Activated naive CD8-positive, alpha-beta T cell treated with anti-CD3 and anti-CD28 coated beads, Interleukin-2, amount 10 ng/mL, durations not matched to agents 7 days and 5 days (primary cell): ENCODE measurements around the gene CYP3A7. TPM values are rescaled to one million over a fixed set of nuclear protein-coding genes. Genes with fewer than 3 reads are reported as not detected.
A peak's percentile ranks its signal among the peaks of the same experiment; 100 is the strongest.
"Not testable (repeated sequence)": the region's sequence is repeated elsewhere in the genome, so short reads cannot be mapped to it uniquely, and the experiment has no call there.

Experiments used
- ATAC-seq: fragments of 150-1000 bp; cut with Tn5 transposase; one replicate; pipeline ENCODE4 v1.10.0; 2021; ENCODE audit warnings: low read depth, moderate library complexity
- POLR2A ChIA-PET: fragments of 350-600 bp; sonication (Branson Sonifier 250); formaldehyde crosslinking; loops from one replicate; lab custom pipeline; 2021; ENCODE audit warnings: antibody characterized with exemption; lab: Charles Lee
- DNase-seq: peaks from one replicate; pipeline ENCODE4 v3.0.0; 2021
- H3K27ac Mint-ChIP-seq: one replicate; pipeline ENCODE4 v1.8.0; 2022; ENCODE audit warnings: mild to moderate bottlenecking, mixed read lengths
- H3K27me3 Mint-ChIP-seq: one replicate; pipeline ENCODE4 v1.8.0; 2022; ENCODE audit warnings: mild to moderate bottlenecking, moderate library complexity, mixed read lengths
- H3K36me3 Mint-ChIP-seq: one replicate; pipeline ENCODE4 v1.8.0; 2021; ENCODE audit warnings: mild to moderate bottlenecking, mixed read lengths
- H3K4me1 Mint-ChIP-seq: one replicate; pipeline ENCODE4 v1.8.0; 2021; ENCODE audit warnings: mixed read lengths
- H3K4me3 Mint-ChIP-seq: one replicate; pipeline ENCODE4 v1.8.0; 2022; ENCODE audit warnings: mild to moderate bottlenecking, moderate library complexity, mixed read lengths
- H3K9me3 Mint-ChIP-seq: one replicate; pipeline ENCODE4 v1.8.0; 2021; ENCODE audit warnings: mixed read lengths
- total RNA-seq, 2 experiments: library from RNA; stranded (reverse); gene quantifications; one replicate each; pipeline ENCODE4 v1.2.3, GENCODE V29; 2021

Gene CYP3A7
- total RNA-seq, 2 experiments from 2014 or later = not detected

DNA sequence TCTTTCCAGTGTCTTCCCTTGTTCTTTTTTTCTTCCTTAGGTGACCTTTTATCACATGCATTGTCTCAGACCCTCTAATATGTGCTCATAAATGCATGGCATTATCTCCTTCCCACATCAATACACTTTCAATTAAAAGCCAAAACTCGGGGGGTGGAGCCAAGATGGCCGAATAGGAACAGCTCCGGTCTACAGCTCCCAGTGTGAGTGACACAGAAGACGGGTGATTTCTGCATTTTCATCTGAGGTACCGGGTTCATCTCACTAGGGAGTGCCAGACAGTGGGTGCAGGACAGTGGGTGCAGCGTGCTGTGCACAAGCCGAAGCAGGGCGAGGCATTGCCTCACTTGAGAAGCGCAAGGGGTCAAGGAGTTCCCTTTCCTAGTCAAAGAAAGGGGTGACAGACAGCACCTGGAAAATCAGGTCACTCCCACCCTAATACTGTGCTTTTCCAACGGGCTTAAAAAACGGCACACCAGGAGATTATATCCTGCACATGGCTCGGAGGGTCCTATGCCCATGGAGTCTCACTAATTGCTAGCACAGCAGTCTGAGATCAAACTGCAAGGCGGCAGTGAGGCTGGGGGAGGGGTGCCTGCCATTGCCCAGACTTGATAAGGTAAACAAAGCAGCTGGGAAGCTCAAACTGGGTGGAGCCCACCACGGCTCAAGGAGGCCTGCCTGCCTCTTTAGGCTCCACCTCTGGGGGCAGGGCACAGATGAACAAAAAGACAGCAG lies 49.0 kb downstream of the CYP3A7 start:
- H3K27ac Mint-ChIP-seq, H3K4me3 Mint-ChIP-seq, ATAC-seq, DNase-seq, H3K27me3 Mint-ChIP-seq, H3K4me1 Mint-ChIP-seq, POLR2A ChIA-PET: not testable (repeated sequence)
- H3K36me3 Mint-ChIP-seq = peaks cover 12% of the 10 kb centered on the region
- peaks cover 11% of the 10 kb centered on the region for H3K9me3 Mint-ChIP-seq

DNA sequence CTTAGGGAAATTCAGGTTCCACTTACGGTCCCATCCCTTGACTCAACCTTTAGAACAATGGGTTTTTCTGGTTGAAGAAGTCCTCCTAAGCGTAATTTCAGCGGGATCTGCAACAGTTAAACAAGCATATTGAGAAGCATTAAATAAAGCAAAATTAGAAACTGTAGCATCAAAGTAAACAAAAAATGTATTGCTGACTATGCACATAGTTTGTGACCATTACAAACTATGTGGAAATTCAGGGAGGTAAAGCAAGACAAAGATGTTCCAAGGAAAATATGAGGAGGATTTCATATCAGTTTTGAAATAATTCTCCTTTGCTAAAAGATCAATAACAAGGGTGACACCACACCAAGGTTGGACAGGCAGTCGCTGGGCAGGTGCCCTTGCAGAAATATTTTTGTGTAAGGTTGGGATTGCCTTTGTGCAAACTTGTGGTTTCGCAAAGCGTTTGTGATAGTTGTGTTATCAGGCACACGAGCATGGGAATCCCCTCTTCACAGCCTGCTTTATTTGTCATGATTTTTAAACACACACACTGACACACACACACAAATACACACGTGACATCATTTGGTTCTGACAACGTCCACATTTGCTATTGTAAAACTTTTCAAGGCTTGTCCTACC lies 49.8 kb downstream of the CYP3A7 start:
- Mint-ChIP-seq H3K4me1 (no peaks in the 10 kb centered on the region), H3K9me3 (peaks cover 10% of the 10 kb centered on the region), H3K4me3 (no peak overlapping the region), H3K36me3 (peaks cover 12% of the 10 kb centered on the region), H3K27ac (no peak overlapping the region), H3K27me3 (peaks cover 7% of the 10 kb centered on the region)
- DNase-seq (no peak), ATAC-seq (no peak)
- POLR2A ChIA-PET = no interaction called here

DNA sequence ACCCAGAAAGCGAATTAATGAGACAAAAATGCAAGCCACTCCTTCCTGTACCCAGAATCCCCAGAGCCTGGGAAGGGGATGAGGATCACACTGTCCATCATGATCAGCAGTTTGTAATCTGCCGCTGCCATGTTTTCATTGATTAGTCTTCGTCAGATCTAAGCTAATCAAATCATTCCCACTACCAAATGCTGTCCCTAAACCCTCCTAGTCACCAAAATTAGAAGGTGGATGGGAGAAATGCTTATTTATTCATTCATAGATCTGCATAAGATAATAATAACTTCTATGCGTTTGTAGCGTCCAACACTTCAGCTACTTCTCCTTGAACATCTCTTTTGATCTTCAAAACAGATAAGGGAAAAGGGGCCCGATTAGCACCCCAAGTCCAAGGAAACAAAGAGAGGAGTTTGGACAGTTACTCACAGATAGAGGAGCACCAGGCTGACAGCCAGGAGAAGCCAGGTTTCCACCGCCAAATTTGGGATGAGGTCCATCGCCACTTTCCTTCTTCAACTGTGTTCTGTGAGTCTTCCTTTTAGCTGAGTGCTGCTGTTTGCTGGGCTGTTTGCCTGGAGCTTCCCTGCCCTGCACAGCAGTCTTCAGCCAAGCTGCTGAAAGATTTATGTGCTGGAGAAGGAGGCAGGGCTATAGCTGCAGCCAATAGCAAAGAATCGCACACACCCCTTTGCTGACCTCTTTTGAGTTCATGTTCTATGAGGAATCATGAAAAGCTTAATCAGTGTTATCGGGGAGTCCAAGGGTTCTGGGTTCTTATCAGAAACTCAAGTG lies 55.4 kb downstream of the CYP3A7 start, which contains the start of gene CYP3A5:
Gene CYP3A5 (minus strand): TSS at position 597 of the 792 bp plus-strand sequence. CDS start 100 bp downstream, at position 497.
- DNase-seq = no peak
- no peak for ATAC-seq
- H3K4me3 Mint-ChIP-seq = no peak within 1 kb of the TSS
- no peaks in the 10 kb centered on the region for H3K27me3 Mint-ChIP-seq
- POLR2A ChIA-PET = no interaction called here
- no peaks in the 10 kb centered on the region for H3K9me3 Mint-ChIP-seq
- peaks cover 8% of the 10 kb centered on the region for H3K36me3 Mint-ChIP-seq
- peaks cover 8% of the 10 kb centered on the region for H3K4me1 Mint-ChIP-seq
- no peak within 1 kb of the TSS for H3K27ac Mint-ChIP-seq

DNA sequence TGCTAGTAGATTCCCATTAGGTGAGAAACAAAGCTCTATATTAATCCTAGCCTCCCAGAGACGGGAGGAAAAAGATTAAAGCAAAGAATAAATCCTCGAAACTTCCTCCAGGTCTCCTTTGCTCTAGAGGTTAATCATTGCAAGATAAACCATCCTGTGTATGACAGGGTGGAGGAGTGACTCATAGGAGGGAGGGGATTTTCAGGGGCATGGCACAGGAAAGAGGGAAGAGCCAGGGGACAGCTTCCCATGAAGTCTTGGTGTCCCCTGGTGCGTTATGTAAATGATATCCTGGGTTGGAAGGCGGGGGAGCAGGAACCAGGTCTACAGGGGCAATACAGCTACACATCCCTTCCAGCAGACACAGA lies 56.0 kb downstream of the CYP3A7 start:
- Mint-ChIP-seq H3K27me3 (no peaks in the 10 kb centered on the region), H3K4me3 (no peak overlapping the region), H3K27ac (no peak overlapping the region), H3K9me3 (no peaks in the 10 kb centered on the region), H3K36me3 (peaks cover 8% of the 10 kb centered on the region), H3K4me1 (peaks cover 8% of the 10 kb centered on the region)
- ATAC-seq (no peak), DNase-seq (no peak)
- POLR2A ChIA-PET = no interaction called here

DNA sequence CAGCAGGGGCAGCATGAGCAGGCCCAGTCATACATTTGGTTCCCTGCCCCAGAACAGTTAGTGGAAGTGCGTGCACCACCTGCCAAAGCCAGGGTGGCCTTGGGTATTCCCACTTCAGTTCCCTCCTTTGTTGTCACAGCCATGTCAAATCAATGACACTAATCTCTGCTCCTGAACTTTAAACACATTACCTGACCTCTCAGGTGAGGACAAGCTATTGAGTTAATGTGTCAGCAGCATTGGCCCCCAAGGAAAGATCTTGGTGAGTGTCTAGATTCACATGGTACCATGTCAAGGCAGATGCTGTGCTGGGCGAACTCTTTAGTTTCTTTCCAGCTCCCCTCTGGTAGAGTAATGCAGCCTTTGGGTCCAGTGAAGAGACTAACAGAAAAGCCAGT lies 57.3 kb downstream of the CYP3A7 start:
- POLR2A ChIA-PET = no interaction called here
- H3K27ac Mint-ChIP-seq = no peak overlapping the region
- H3K36me3 Mint-ChIP-seq = peaks cover 4% of the 10 kb centered on the region
- H3K9me3 Mint-ChIP-seq = no peaks in the 10 kb centered on the region
- no peak for ATAC-seq
- peaks cover 8% of the 10 kb centered on the region for H3K4me1 Mint-ChIP-seq
- no peak for DNase-seq
- H3K27me3 Mint-ChIP-seq = no peaks in the 10 kb centered on the region
- H3K4me3 Mint-ChIP-seq = no peak overlapping the region

DNA sequence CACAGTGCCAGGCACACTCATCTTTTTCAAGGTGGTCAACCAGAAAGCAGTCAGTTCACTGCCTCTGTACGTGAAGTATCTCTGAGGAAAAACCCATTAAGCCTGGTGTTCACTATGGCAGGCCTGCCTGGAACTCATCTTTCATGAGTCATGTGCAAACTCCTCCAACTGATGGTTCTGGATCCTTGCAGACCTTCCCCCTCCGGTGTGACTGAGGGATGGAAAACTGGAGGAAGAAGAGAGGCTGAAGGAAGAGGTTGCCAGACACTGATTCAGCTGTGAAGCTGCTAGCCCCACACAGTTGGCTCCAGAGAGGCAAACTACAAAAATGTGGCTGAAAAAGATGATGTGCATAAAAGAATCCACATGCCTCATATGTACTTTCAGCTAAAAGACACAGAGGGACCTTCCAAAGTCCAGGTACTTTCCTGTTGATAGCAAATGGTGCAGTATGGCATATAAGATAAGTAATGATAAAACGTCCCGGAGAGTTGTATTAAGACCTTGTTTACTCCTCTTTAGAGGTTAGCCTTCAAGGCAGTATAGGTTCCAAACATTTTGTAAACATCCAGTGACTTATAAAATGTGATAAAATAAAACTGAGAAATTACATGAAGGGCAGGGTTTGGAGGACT lies 57.9 kb downstream of the CYP3A7 start:
- Mint-ChIP-seq H3K27me3 (no peaks in the 10 kb centered on the region), H3K9me3 (no peaks in the 10 kb centered on the region), H3K36me3 (peaks cover 6% of the 10 kb centered on the region), H3K4me3 (no peak overlapping the region), H3K27ac (no peak overlapping the region), H3K4me1 (peaks cover 8% of the 10 kb centered on the region)
- ATAC-seq = no peak
- POLR2A ChIA-PET = no interaction called here
- no peak for DNase-seq

DNA sequence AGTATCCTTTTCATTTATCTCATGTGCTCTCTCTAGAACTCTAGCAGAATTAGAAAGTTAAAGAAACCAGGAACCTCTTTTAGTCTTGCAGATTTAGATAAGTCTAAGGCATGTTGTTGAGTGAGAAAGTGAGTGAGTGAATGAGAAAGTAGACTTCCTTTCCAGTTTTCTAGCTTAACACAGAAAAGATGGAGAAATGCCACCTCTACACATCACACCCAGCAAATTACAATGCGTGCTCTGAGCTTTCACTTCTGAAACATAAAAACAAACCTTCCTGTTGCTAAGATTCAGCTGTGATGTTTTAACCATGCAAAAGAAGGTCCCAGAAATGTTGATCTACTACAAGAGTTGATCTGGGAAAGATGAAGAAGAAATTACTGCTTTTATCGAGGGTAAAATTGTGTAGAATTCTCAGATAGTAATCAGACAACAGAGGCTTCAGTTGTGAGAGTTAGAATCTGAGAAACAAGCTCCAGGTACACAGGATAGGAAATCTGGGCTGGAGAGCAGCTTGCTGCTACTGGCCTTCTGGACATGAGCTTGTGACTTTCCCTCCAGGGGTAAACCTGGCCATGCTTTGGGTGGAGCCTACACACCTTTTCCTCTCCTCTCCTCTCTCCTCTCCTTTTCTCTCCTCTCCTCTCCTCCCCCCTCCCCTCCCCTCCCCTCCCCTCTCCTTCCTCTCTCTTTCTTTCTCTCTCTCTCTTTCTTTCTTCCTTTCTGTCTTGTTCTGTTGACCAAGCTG lies 59.8 kb downstream of the CYP3A7 start:
- no peaks in the 10 kb centered on the region for H3K27me3 Mint-ChIP-seq
- peaks cover 8% of the 10 kb centered on the region for H3K4me1 Mint-ChIP-seq
- no peaks in the 10 kb centered on the region for H3K9me3 Mint-ChIP-seq
- DNase-seq (no peak), ATAC-seq (no peak)
- no peak overlapping the region for H3K4me3 Mint-ChIP-seq
- peak overlapping the region; percentile 43 for H3K27ac Mint-ChIP-seq
- POLR2A ChIA-PET = no interaction called here
- H3K36me3 Mint-ChIP-seq = peaks cover 9% of the 10 kb centered on the region

DNA sequence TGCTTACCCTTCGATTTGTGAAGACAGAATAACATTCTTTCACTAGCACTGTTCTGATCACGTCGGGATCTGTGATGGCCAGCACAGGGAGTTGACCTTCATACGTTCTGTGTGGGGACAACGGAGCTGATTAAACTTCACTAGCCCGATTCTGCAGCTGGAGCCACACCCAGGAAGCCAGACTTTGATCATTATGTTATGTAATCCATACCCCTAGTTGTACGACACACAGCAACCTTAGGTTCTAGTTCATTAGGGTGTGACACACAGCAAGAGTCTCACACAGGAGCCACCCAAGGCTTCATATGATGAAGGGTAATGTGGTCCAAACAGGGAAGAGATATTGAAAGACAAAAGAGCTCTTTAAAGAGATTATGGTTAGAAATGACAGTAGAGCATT lies 62.4 kb downstream of the CYP3A7 start:
- DNase-seq = no peak
- no peak overlapping the region for H3K27ac Mint-ChIP-seq
- no peak for ATAC-seq
- no peak overlapping the region for H3K4me3 Mint-ChIP-seq
- H3K9me3 Mint-ChIP-seq = no peaks in the 10 kb centered on the region
- peaks cover 8% of the 10 kb centered on the region for H3K4me1 Mint-ChIP-seq
- POLR2A ChIA-PET = no interaction called here
- H3K27me3 Mint-ChIP-seq = no peaks in the 10 kb centered on the region
- H3K36me3 Mint-ChIP-seq = peaks cover 12% of the 10 kb centered on the region

DNA sequence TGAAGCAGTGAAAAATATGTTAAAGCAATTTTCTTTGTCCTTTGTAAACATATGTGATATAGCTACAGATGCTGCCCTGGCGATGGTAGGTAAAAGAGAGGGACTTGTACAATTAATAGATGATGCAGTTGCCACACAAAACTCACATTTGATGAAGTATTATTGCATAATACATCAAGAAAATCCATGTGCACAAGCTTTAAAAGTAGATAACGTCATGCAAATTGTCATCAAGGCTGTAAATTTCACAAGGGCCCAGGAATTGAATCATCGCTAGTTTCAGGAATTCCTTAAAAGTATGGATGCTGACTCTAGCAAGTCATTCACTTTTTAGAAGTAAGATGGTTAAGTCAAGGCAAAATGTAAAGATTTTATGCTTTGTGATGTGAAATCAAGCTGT lies 65.2 kb downstream of the CYP3A7 start:
- POLR2A ChIA-PET = no interaction called here
- H3K27me3 Mint-ChIP-seq = no peaks in the 10 kb centered on the region

DNA sequence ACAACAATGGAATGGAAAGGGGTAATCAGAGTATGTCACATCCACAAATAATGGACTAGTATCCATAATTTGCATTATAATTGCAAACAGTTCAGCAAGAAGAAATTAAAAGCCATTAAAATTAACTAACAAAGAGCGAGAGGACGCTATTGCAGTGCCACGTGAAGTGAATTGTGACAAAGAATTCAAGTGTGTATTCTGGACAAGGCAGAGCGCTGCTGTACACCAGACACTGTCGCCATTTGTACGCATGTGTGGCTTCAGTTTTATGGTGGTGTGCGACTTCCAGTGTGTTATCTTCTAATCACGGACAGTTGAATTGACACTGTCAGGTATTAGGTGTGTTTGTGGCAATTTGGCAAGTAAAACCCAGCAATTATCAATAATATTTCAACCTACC lies 66.5 kb downstream of the CYP3A7 start:
- POLR2A ChIA-PET = no interaction called here
- ATAC-seq = no peak
- H3K27ac Mint-ChIP-seq = no peak overlapping the region

More for the DNA sequence above, 65.2 kb downstream of the CYP3A7 start:
- Mint-ChIP-seq H3K4me1 (peaks cover 4% of the 10 kb centered on the region), H3K4me3 (no peak overlapping the region), H3K9me3 (no peaks in the 10 kb centered on the region), H3K27ac (no peak overlapping the region), H3K36me3 (peaks cover 26% of the 10 kb centered on the region)
- ATAC-seq = no peak
- DNase-seq = no peak

DNA sequence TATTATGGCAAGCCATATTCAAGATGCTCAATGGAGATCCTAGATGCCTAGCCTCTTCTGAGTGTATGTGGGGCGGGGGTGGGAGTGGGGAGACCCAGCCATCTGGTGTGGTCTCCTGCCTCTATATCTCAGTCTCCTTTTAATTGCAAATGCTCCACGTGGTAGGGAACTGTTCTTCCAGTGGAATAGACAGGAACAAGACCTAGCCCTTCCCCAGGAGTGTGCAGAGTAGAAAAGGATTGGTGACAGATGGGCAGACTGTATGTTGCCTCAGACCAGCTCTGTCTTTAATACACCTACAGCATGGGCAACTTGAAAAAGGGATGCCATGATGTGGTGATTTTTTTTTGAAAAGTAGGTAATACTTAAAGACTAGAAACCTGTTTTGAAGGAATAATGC lies 67.8 kb downstream of the CYP3A7 start:
- POLR2A ChIA-PET = no interaction called here
- DNase-seq (no peak), ATAC-seq (no peak)
- no peak overlapping the region for H3K27ac Mint-ChIP-seq
- H3K4me3 Mint-ChIP-seq = no peak overlapping the region
- peaks cover 3% of the 10 kb centered on the region for H3K9me3 Mint-ChIP-seq
- H3K27me3 Mint-ChIP-seq = no peaks in the 10 kb centered on the region
- peaks cover 38% of the 10 kb centered on the region for H3K36me3 Mint-ChIP-seq
- peaks cover 3% of the 10 kb centered on the region for H3K4me1 Mint-ChIP-seq

More for the DNA sequence above, 66.5 kb downstream of the CYP3A7 start:
- Mint-ChIP-seq H3K27me3 (no peaks in the 10 kb centered on the region), H3K9me3 (peaks cover 3% of the 10 kb centered on the region), H3K4me1 (peaks cover 3% of the 10 kb centered on the region), H3K4me3 (no peak overlapping the region), H3K36me3 (peaks cover 33% of the 10 kb centered on the region)
- DNase-seq = no peak

DNA sequence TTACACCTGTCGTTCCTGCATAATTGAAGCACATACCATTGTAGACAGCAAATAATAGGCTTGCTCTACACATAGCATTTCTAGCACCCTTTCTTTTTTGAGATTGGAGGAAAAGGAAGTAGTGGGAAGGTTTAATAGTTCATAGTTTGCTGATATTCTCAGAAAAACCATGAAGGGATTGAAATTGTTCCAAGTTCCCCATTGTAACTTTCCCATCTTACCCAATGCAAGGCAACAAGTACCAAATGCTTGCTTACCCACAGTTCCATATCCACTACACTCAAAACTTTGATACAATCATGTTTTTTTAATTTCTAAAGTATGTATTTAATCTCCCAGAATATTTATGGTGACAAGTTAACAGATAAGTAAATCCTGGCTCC lies 69.0 kb downstream of the CYP3A7 start:
- Mint-ChIP-seq H3K27ac (no peak overlapping the region), H3K27me3 (no peaks in the 10 kb centered on the region), H3K9me3 (peaks cover 3% of the 10 kb centered on the region), H3K4me1 (peaks cover 3% of the 10 kb centered on the region), H3K36me3 (peaks cover 39% of the 10 kb centered on the region), H3K4me3 (no peak overlapping the region)
- DNase-seq = no peak
- ATAC-seq = no peak
- POLR2A ChIA-PET = no interaction called here
